ENCODE measurements around the gene CTBP2.
"Not testable (repeated sequence)": the region's sequence is repeated elsewhere in the genome, so short reads cannot be mapped to it uniquely, and the experiment has no call there.

CTBP2 gene

GRCh38 chr10:125087191-125087896 is 73.0 kb downstream of the CTBP2 start:
- no peak for DNase-seq (ENCODE audit: low read depth)

DNA sequence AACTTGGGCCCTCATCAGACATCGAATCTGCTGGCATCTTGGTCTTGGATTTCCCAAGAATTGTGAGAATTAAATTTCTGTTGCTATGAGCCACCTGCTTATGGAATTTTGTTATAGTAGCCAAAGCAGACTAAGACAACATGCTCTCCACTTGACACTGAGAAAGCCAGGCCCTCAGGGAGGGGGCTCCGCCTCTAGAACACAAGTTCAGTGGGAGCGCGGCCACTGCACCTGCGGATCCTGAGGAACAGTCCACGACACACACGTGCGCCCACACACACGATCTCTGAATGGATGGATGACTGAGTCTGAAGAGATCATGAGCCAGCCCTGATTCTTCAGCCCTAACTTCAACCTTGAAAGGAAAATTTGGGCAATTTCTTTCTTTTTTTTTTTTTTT is 73.7 kb downstream of the CTBP2 start:
- DNase-seq (ENCODE audit: low read depth), result no peak

DNA sequence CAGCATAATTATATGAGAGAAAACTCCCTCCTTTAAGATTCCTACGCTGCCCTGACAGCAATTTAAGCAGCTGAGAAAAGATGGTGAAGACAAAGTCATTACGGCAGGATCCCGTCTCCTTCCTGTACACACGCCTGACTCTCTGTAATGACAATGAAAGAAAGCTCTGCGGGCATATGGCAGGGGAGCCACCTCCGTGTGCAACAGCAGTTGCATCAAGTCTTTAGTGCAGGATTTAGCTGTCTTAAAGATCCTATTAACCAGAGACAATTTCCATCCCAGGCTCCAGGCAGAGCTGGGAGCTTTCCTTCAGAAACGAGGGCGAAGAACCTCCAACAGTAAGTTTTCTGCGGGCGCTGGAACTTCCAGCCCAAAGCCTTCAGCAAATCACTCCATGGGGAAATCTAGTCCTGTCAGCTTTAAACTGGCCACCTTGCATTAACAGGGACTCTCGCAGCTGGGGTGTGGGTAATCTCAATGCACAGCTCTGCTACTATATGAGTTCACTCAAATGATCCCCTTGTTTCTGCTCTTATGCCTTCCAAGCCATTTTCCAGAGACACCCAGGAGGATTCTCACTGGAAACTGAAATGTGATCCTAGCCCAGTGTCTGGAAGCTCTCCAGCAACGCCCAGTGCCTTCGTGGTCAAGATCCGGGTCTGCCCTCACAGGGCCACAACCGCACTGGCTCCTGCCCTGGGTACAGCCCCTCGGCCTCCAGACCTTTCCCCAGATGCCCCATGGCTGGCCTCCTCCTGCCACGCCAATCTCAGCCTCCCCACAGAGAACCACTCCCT is 74.9 kb downstream of the CTBP2 start:
- DNase-seq (ENCODE audit: low read depth), result no peak

GRCh38 chr10:125084614-125085257 is 75.6 kb downstream of the CTBP2 start:
- no peak for DNase-seq (ENCODE audit: low read depth)

DNA sequence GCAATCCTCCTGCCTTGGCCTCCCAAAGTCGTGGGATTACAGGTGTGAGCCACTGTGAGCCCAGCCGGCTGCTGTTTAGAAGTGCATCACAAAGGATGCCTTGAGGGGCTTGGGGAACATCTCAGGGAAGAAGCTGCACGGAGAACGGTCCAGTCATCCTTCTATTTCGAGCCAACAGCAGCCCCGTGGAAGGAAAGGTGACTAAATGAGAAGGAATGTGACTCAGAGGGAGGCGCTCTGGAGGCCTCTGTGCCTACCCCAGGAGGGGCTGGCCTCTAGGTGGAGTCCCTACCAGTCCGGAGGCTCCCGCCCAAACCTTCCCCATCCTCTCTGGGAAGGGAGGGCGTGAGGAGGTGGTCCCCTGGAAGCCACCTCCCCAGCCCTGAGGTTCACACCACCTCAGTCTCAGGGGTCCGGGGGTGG is 76.2 kb downstream of the CTBP2 start:
- DNase-seq (ENCODE audit: low read depth), result no peak

- no peak for DNase-seq (ENCODE audit: low read depth)
Observed at GRCh38 chr10:125083576-125083920, 76.8 kb downstream of the CTBP2 start.

DNA sequence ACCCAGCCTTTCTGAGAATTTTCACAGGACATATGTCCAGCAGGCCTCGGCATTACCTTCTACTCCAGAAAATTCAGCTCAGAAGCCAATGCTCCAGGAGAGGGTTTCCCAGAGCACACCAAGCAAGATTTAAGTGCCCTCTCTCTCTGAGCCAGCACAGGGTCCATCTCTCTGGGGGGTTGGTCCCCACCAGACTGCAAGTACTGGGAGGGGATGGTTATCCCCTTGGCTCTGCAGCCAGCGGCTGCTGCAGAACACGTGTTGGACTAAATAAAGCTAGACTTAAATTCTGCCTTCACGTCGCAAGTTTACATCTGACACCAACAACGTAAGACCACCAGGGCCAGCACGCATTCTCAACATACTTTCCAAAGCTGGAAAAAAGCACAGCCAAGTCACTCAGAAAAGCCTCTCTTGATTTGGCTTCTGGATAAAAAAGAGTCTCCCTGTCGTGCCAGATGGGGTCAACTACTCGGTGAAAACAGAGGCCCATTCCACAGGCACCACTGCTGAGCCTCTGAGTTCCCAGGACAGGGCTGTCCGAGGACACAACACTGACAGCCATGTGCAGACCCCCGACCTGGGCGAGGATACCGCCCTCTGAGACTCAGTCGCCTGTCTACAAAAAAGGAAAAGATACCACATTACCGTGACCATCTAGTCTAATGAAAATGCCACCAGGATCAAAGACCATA is 77.3 kb downstream of the CTBP2 start:
- no peak for DNase-seq (ENCODE audit: low read depth)

DNA sequence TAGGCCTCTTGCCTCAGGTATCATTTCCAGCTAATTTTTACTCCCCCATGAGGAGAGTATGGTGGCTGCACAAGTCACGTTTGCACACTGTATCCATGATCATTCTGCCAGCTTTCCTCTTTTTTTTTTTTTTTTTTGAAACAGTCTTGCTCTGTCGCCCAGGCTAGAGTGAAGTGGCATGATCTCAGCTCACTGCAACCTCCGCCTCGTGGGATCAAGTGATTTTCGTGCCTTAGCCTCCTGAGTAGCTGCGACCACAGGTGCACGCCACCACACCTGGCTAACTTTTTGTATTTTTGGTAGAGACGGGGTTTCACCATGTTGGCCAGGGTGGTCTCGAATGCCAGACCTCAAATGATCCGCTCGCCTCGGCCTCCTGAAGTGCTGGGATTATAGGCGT is 77.9 kb downstream of the CTBP2 start:
- DNase-seq (ENCODE audit: low read depth), result not testable (repeated sequence)

DNA sequence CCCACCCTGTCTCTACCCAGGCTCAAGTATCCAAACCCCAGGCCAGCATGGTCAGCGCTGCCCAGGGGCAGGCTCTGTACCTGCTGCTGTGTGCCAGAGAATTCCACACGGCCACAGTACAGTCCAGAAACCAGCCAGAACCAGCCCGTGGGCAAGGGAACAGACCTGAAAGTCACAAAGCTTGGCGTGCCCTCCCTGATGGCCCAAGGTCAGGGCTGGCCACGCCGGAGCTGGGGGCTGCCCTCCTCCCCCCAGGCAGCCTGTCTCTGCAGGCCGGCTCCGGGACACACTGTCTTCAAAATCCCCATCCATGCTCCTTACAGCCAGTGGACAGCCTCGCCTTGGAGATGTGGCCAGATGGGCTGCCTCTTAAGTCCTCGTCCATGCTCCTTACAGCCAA is 78.4 kb downstream of the CTBP2 start:
- DNase-seq (ENCODE audit: low read depth), result no peak

GRCh38 chr10:125080984-125081383 is 79.4 kb downstream of the CTBP2 start:
- DNase-seq (ENCODE audit: low read depth), result no peak

DNA sequence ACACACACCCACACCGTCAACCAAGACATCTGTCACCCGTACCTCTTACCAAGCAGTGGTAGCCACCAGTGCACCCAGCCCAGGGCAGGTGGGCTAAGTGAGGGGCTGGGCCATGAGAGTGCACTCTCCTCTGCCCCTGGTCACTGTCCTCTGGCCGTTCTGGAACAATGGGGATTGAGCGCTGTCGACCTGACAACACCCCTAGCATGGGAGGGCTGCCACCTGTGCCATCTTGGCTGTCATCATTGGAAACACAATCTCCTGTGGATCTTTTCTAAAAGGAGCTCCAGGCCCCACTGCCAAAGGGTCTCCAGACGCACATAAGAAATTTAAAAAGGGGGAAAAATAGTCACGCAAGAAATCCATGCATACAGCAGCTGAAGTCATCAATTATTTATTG is 80.1 kb downstream of the CTBP2 start:
- DNase-seq (ENCODE audit: low read depth), result no peak

GRCh38 chr10:125079091-125079600 is 81.2 kb downstream of the CTBP2 start:
- DNase-seq (ENCODE audit: low read depth), result no peak

DNA sequence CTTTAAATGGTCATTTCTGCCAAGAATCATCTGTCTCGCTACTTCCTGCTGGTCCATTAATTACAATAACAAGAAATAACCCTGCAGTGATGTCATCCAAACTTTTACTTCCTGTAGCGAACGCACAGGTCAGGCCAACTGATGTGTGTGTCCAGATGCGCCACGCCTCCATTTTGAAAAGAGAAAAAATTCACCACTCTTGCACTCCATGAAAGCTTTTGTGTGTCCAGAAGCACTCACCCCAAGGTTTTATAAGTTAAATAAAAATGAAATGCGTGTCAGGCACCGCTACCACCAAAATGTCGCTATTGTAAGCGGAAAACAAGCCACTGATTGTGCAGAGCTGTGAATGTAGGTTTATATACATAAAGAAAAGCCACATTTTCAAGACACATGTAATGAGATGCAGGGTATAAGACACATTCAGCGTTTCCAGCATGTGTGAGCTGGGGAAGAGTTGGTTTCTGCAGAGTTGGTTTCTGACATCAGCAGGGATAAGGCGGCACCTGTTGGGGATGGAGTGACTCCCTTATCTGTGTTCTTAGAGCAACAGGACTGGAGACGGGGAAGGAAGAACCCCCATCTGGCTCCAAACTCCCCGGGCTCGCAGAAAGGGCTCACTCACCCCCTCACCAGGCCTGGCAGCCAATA is 83.3 kb downstream of the CTBP2 start:
- DNase-seq (ENCODE audit: low read depth), result no peak

GRCh38 chr10:125076121-125076825 is 84.1 kb downstream of the CTBP2 start:
- DNase-seq (ENCODE audit: low read depth), result no peak

DNA sequence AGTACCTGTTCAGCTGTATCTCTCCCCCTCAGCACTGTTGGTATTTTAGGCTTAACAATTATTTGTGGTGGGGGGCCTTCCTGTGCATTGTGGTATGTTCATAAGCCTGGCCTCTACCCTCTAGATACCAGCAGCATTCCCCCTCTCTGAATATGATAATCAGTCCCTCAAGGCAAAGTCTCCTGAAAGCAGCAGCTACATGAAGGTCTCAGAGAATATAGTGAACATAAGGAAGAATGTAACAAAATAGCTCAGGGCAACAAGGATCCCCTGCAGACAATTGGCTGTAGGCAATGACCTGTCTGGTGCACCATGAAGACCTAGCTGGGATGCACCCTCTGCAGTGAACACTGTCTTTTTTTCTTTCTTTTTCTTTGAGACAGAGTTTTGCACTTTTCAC is 86.4 kb downstream of the CTBP2 start:
- no peak for DNase-seq (ENCODE audit: low read depth)

- DNase-seq (ENCODE audit: low read depth), result no peak
Observed at GRCh38 chr10:125072794-125073193, 87.6 kb downstream of the CTBP2 start.

GRCh38 chr10:125071008-125071407 is 89.4 kb downstream of the CTBP2 start:
- no peak for DNase-seq (ENCODE audit: low read depth)

DNA sequence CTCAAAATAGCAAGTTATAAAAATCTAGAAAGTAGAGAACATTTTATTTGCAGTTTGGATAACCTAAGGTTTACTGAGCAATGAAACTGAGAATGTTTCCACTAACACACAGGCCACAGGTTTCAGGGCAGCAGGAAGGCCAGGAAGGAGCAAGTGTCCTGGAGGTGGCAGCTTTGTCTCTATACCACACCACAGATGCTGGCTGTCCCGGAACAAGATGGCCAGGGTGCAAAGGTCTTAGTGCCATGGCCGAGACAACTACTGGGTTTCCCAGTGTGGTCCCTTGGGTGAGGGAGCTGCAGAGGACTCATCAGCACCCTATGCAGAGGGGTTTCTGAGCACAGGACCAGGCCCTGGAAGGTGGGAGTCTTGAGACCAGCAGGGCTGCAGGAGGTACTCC is 92.0 kb downstream of the CTBP2 start:
- DNase-seq (ENCODE audit: low read depth), result no peak

GRCh38 chr10:125067764-125068163 is 92.6 kb downstream of the CTBP2 start:
- no peak for DNase-seq (ENCODE audit: low read depth)

DNA sequence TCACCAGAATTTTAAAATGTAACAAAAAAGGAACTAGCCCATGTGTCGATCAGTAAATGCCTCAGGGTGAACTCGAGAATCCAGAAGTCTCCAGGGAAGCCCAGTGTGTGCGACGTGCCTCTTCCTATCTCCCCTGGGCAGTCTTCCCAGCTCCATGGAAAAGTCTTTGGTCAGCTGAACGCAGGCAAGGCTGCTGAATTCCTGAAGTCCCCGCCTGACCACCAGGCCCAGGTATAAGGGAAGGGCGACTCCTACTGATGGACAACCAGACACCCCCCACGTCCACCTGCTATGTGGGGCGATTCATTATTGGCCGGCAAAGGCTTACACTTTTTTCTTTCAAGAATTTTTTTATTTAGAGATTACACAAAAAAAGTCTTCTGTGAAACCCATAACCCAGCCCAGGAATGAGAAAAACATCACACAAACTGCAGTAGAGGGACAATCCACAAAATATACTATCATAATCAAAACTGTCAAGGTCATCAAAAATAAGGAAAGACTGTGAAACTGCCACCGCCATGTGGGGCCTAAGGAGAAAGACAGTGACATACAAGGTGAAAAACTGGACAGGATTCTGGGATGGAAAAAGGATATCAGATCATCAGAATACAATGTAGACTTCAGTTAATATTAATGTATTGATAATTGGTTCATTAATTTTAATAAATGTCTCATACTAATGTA is 93.5 kb downstream of the CTBP2 start:
- DNase-seq (ENCODE audit: low read depth), result no peak

Data from stimulated activated CD8-positive, alpha-beta memory T cell treated with anti-CD3 and anti-CD28 coated beads, Interleukin-12 subunit alpha, Interleukin-12 subunit beta, amount 100 ng/mL, for 4 hours (primary cell).